Keratinocyte (primary cell): ENCODE data around the gene SLC44A5. TPM values are rescaled to one million over a fixed set of nuclear protein-coding genes. Genes with fewer than 3 reads are reported as not detected.

ENCODE experiments used
- DNase-seq: peaks from one replicate; pipeline ENCODE4 v3.0.0-alpha.2; 2011; ENCODE audit warnings: low read depth, missing footprints, low spot score
- FAIRE-seq: peaks from 2 replicates; lab custom pipeline; 2011; peaks lifted over from hg19 to GRCh38; lab: Jason Lieb, UNC
- H2AFZ ChIP-seq: 2 replicates; pipeline ENCODE4 v1.6.0; 2012; ENCODE audit warnings: low read length, control low read depth, inconsistent platforms; ENCODE audit not compliant: control insufficient read depth
- H3K27ac ChIP-seq: 2 replicates; pipeline ENCODE4 v1.5.1; 2011; ENCODE audit warnings: low read length; ENCODE audit not compliant: control insufficient read depth, insufficient read depth
- H3K27me3 ChIP-seq: 3 replicates; pipeline ENCODE4 v1.6.0; 2011; ENCODE audit warnings: low read length; ENCODE audit not compliant: control insufficient read depth, insufficient read depth; ENCODE audit errors: extremely low read depth
- H3K36me3 ChIP-seq, 2 experiments: 2 replicates in 1 of 2; 3 replicates in 1 of 2; pipeline ENCODE4 v1.5.1; 2011; ENCODE audit warnings: low read length in 2 of 2, mild to moderate bottlenecking in 1 of 2; ENCODE audit not compliant: control insufficient read depth in 2 of 2, insufficient read depth in 2 of 2; ENCODE audit errors: extremely low read depth in 1 of 2
- H3K4me1 ChIP-seq: 3 replicates; pipeline ENCODE4 v1.5.1; 2011; ENCODE audit warnings: low read length; ENCODE audit not compliant: control insufficient read depth, insufficient read depth; ENCODE audit errors: extremely low read depth
- H3K4me2 ChIP-seq: 3 replicates; pipeline ENCODE4 v1.6.0; 2011; ENCODE audit warnings: low read depth, low read length; ENCODE audit not compliant: control insufficient read depth, insufficient read depth; ENCODE audit errors: extremely low read depth
- H3K4me3 ChIP-seq, 3 experiments: fragments of 200-600 bp in 1 of 3; sonication (generic) in 1 of 3; 2 replicates in 2 of 3; 3 replicates in 1 of 3; pipeline ENCODE4 v1.5.1; 2011 to 2016; ENCODE audit warnings: low read length in 3 of 3, mild to moderate bottlenecking in 3 of 3, control low read depth in 2 of 3, inconsistent platforms in 1 of 3, low read depth in 1 of 3, mixed read lengths in 1 of 3, mixed run types in 1 of 3, moderate library complexity in 1 of 3; ENCODE audit not compliant: control insufficient read depth in 2 of 3, insufficient read depth in 2 of 3; ENCODE audit errors: extremely low read depth in 1 of 3
- H3K79me2 ChIP-seq: 2 replicates; pipeline ENCODE4 v1.6.0; 2012; ENCODE audit warnings: low read length; ENCODE audit not compliant: control insufficient read depth, insufficient read depth
- H3K9ac ChIP-seq: 3 replicates; pipeline ENCODE4 v1.6.0; 2011; ENCODE audit warnings: low read length; ENCODE audit not compliant: control insufficient read depth, insufficient read depth; ENCODE audit errors: extremely low read depth
- H3K9me1 ChIP-seq: 3 replicates; pipeline ENCODE4 v1.6.0; 2011; ENCODE audit warnings: low read length; ENCODE audit not compliant: control insufficient read depth, insufficient read depth; ENCODE audit errors: extremely low read depth
- H3K9me3 ChIP-seq: 2 replicates; pipeline ENCODE4 v1.5.1; 2012; ENCODE audit warnings: low read depth, low read length; ENCODE audit not compliant: control insufficient read depth
- H4K20me1 ChIP-seq: 3 replicates; pipeline ENCODE4 v1.6.0; 2011; ENCODE audit warnings: low read length; ENCODE audit not compliant: control insufficient read depth, insufficient read depth; ENCODE audit errors: extremely low read depth
- CTCF ChIP-seq, 3 experiments: IDR thresholded peaks in 1 of 3; conservative IDR thresholded peaks in 1 of 3; optimal IDR thresholded peaks in 1 of 3; 2 replicates in 2 of 3; 3 replicates in 1 of 3; pipeline versions ENCODE3 to v1.5.1; 2011; ENCODE audit warnings: low read length in 3 of 3, mild to moderate bottlenecking in 3 of 3, moderate library complexity in 2 of 3, control low read depth in 1 of 3, inconsistent platforms in 1 of 3; ENCODE audit not compliant: insufficient read depth in 2 of 3; ENCODE audit errors: extremely low read depth in 1 of 3
- EZH2 ChIP-seq: IDR thresholded peaks from one replicate; pipeline ENCODE4 v1.6.1; 2012; ENCODE audit warnings: inconsistent platforms, mild to moderate bottlenecking, low read length, moderate library complexity
- dilution Hi-C: fragments of 300-500 bp; cut with MboI; formaldehyde crosslinking; loops from one replicate; pipeline ENCODE4 v1.7.0; 2020; ENCODE audit warnings: low sequenced_read_pairs; ENCODE audit not compliant: extremely low pct_ligation_motif_present
- polyA plus RNA-seq, 5 experiments: library from polyadenylated mRNA; depleted of rRNA in 3 of 5; stranded (reverse) in 3 of 5; stranded (forward) in 1 of 5; unstranded in 1 of 5; fragments of >200 nt; gene quantifications; 1 replicate in 1 of 5; 2 replicates in 3 of 5; 3 replicates in 1 of 5; pipeline versions ENCODE4 v1.2.1 to v1.2.3, GENCODE V29; 2011 to 2012; ENCODE audit warnings: missing spikeins in 2 of 5, low read depth in 1 of 5, low replicate concordance in 1 of 5

Gene SLC44A5
- polyA plus RNA-seq, 1 donor (not counting 4 experiments of a cell fraction or from before 2014, with no cell fraction given), result 0.72 TPM

GRCh38 chr1:75528001-75528400 lies 82.9 kb downstream of the SLC44A5 start:
- Histone ChIP-seq H3K9me1 (no peaks in the 10 kb centered on the region), H3K79me2 (no peaks in the 10 kb centered on the region), H4K20me1 (no peaks in the 10 kb centered on the region), H3K27ac (no peak overlapping the region), H2AFZ (no peak overlapping the region), H3K4me1 (no peaks in the 10 kb centered on the region), H3K9ac (no peak overlapping the region), H3K27me3 (no peaks in the 10 kb centered on the region), H3K36me3 (no peaks in the 10 kb centered on the region), H3K4me3 (no peak overlapping the region), H3K4me2 (no peak overlapping the region), H3K9me3 (no peaks in the 10 kb centered on the region)
- no peak for TF ChIP-seq CTCF (optimal IDR thresholded peaks at IDR 0.05 in 1 of 3, IDR thresholded peaks at IDR 0.05 in 1 of 3, conservative IDR thresholded peaks at IDR 0.05 in 1 of 3; ENCODE audit: extremely low read depth in 1 of 3, insufficient read depth in 2 of 3, low read length in 3 of 3)
- DNase-seq, result no peak
- dilution Hi-C loops, result no loop called here
- no peak for FAIRE-seq

GRCh38 chr1:75522389-75522788 lies 88.5 kb downstream of the SLC44A5 start:
- H3K4me2 ChIP-seq, result no peak overlapping the region

More at GRCh38 chr1:75522389-75522788, 88.5 kb downstream of the SLC44A5 start:
- Histone ChIP-seq H3K27ac (no peak overlapping the region), H3K4me1 (no peaks in the 10 kb centered on the region), H3K9me1 (no peaks in the 10 kb centered on the region), H4K20me1 (no peaks in the 10 kb centered on the region), H2AFZ (no peak overlapping the region), H3K9ac (no peak overlapping the region), H3K9me3 (no peaks in the 10 kb centered on the region), H3K79me2 (no peaks in the 10 kb centered on the region), H3K36me3 (no peaks in the 10 kb centered on the region), H3K27me3 (no peaks in the 10 kb centered on the region), H3K4me3 (no peak overlapping the region)
- TF ChIP-seq CTCF (optimal IDR thresholded peaks at IDR 0.05 in 1 of 3, IDR thresholded peaks at IDR 0.05 in 1 of 3, conservative IDR thresholded peaks at IDR 0.05 in 1 of 3; ENCODE audit: extremely low read depth in 1 of 3, insufficient read depth in 2 of 3, low read length in 3 of 3), result no peak
- TF ChIP-seq EZH2, result no peak
- FAIRE-seq, result no peak
- no peak for DNase-seq
- dilution Hi-C loops, result no loop called here
